Fibroblast of peridontal ligament (primary cell): Measurements from ENCODE around the gene DEFB113.
"Not testable (repeated sequence)": the region's sequence is repeated elsewhere in the genome, so short reads cannot be mapped to it uniquely, and the experiment has no call there.

ENCODE experiments used
- DNase-seq: peaks from one replicate; pipeline ENCODE4 v3.0.0-alpha.2; 2010; ENCODE audit errors: extremely low read depth

The DEFB113 gene, protein sequence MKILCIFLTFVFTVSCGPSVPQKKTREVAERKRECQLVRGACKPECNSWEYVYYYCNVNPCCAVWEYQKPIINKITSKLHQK

DNA sequence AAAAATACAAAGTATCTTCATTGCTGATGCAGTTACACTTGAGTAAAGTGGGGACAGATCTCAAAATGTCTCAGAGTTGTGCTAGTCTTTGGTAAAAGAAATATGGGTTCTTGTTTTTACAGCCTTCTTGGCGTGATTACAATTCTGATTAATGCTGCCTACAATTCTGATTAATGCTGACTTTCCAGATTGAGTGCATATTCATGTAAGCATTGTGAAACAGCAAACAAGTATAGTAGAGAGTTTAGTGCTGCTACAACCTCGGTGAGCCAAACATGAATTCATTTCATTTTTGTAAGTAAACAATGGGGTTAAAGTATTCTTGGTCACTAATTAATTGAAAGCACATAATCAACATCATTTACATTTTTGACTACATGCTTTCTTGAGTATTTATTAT is at the start of gene DEFB113:
DEFB113 (minus strand) TSS at position 21 of the 400 bp plus-strand sequence; CDS start at position 21, 0 bp downstream.
- DNase-seq: no peak

DNA sequence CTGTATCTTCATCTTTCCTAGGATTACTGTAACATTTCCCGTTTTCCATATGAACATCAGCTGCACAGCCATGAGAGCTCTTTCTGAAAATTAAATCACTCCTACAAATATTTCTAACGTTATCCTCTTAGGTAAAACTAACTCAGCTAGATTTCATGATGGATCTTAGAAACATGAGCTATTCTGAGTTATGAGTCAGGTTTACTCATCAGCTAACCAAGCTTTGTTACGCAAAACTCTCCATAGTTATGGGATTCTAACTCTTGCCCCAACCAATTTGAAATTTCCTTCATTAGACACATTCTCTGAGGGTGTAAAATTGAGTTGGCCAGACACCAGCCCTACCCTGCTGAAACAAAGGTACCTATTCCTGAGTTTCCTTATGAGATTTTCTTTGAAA is 38.4 kb upstream of the DEFB113 start:
- DNase-seq: peak; percentile 3

DNA sequence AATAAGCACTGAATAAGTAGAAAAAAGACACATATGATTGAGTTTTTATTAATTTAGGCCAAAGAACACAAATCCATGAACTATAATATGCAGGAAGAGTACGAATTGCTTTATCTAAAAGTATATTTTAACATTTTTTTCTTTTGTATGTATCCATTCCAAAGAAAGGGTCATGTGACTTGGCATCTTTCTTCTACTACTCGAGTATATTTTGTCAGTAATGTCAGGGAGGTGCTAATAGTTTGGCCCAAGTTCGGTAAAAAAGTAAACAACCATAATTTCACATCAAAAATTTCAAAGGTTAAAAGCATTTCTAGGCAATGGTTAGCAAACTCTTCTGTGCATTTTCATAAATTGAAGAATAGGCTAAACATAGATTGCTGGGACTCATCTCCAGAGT is 33.7 kb upstream of the DEFB113 start:
- DNase-seq: no peak

DNA sequence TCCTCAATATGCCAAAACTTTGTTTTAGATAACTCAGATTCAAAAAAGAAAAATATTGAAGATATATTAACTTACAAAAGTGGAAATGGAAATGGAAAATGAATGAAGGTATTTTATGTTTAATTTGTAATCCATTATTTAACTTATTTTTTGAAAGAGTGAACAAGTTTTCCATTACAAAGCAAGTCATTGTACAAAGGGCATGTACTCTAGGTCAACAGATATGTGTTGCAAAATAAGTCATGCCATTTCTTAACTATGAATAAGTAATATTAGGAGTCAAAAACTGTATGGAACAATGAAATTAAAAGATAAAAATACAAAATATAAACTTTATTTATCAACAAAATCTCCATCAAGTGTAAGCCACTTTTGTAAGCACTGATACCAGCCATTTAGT is 25.9 kb upstream of the DEFB113 start:
- DNase-seq: no peak

DNA sequence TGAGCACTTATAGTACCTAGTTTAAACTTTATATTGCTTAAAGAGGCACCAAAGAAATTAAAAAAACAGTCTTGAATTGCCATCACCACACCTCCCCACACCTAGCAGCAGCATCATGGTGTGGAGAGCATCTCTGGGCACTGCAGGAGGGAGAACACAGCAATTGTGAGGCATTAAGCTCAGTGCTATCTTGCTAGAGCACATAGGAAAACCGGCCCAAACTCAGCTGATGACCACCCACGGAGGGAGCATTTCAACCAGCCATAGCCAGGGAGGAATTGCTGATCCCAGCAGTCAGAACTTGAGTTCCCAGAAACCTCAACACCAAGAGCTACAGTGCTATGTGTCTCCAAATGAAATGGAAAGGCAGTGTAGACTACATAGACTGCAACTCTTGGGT is 19.5 kb upstream of the DEFB113 start:
- DNase-seq: no peak

DNA sequence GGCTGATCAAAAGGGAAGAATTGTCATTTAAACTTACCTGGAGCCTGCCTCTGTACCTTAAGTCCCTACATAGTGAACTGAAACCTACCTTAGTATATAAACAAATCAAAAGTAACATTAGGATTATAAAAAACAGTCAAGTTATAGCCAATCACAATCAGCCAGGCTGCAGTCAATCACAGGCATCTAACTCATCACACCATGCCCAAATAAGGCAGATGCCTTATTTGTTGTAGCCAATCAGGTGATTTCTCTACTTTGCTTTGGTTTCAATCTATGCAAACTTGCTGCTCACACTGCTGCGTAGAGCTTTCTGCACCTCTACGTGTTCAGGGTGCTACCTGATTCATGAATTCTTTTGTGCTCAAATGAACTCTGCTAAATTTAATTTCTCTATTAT is 18.3 kb upstream of the DEFB113 start:
- DNase-seq: no peak

DNA sequence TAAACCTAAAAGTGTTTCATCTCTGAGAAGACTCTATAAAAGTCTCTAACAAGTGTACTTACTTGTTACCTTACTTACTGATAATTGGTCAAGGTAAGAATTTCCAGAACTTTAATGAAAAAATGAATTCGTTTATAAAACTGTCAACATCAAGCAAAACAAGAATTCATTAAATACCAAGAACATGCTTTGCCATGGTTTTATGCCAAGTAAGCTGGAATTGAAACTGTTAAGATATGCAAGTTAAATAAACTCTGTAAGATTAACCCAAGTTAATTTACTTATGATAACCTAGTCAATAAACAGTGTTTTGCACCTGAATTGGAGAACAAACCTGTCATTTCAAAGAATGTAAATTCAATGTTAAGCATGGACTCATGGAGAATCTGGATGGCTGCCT is 17.1 kb upstream of the DEFB113 start:
- DNase-seq: no peak

DNA sequence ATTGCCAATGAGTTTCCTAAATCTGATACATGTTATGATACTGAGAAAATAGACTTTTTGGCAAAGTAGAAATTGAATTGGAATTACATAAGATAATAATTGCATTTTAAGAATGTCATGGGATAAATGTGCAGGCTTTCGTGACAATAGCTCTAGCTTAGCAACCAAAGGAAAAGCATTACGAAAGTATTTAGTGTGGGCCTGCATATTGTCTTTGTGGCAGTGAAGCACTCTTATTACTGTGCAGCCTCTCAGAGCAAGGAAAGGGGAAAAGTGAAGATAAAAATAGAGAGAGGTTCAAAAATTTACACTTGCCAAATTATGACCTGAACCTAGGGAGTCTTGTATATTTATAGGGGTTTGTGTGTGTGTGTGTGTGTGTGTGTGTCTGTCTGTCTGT is 12.6 kb upstream of the DEFB113 start:
- no peak for DNase-seq

DNA sequence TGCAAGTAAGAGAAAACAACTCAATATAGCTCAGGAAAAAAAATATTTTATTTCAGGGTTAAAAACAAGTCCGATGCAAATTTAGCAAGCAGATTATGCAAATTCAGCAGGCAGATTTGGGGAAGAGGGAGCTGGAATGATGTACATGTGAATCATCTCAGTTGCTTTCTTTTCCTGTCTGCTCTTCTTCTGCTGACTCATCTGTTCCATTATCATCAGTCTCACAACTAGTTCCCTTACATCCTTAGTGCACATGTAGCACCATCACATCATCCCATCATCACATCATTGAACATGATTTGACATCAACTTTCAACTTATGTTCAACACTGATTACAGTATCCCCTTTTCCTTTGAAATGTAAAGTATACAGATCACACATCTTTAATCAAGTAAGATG is 11.5 kb upstream of the DEFB113 start:
- no peak for DNase-seq

DNA sequence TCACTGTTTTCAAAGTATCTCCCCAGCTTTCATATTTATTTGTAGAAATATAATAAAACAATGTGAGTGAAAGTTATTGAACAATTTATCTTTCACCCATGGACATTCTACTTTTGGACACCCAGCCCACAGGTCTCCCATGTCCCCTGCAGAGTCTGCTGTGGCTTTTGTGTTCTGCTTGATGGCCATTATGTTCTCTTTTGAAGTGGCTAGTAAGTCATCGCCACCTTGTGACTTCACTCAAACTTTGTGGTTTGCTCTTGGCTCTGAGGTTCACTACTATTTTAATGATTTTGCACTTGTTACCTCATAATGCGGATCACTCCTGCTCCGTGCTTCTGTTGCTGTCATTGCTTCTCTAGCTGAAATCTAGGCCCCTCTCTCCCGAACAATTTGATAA is 10.2 kb upstream of the DEFB113 start:
- DNase-seq: no peak

DNA sequence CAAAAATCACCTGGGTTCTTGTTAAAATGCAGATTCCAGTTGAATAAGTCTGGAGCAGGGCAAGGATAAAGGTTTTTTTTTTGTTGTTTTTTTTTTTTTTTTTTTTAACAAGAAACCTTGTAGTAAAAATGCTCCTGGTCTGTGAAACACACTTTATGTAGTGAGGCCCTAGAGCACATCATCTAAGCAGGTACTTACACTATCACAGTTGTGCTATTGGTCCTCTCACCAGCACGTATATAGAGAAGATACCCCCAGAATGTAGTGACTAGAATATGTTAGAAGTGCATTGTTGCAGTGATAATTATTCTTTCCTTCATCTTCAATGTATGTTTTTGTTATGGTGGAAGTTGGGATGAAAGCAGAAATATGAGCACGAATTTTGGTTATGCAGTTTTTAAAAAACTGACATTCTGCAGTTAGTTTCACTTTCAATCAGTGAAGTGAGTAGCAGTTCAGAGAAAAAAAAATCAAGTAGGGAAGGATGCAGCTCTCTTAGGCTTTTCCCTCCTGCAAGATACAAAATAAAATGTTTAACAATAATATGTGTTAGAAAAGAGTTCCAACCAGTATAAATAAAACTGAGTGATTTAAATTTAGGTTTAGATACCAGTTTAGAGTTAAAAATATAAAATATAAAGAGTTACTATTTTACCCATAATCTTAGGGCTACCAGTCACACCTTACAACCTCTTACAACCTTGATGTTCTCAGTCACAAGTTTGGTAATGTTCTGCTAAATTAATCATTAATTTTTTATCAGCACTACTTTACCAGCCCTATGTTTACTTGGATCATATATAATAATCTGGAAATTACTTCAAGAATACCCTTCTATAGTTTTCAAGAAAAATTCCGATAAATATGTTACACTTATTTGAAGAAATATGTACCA is 9.2 kb upstream of the DEFB113 start:
- no peak for DNase-seq

DNA sequence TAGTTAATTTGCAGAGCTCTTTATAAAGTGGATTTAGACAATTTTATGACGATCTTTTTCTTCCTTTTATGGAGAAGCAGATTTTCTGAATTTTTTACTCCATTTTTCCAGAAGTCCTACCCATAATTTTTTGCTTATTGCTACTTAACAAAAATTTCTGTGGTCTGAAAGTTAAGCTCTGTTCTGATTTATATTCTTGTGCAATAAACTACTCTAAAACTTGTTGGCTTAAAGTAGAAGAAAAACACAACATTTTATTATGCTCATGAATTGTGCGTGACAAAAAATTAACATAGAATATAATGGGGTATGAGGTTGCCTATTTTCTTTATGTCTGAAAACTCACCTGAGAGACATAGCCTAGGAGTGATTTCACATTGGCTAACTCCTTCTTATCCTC is 2.6 kb downstream of the DEFB113 start:
- no peak for DNase-seq

DNA sequence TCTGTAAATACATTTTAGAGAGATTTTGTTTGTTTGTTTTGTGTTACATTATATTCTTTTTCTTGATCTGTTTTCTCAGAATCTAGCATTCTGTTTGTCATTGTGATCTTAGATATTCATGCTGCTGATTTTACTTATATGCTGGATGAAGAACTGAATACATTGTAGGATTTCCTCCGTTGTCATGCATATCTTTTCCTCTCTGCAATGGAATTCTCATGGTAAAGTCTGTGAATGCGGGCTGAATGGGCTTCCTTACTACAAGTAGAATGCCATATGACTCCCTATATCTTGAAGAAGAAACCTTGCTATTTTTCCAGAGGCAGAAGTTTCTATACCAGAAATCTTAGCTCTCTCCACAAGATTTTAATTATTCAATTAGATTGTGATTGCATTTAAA is 3.1 kb downstream of the DEFB113 start:
- DNase-seq: no peak

DNA sequence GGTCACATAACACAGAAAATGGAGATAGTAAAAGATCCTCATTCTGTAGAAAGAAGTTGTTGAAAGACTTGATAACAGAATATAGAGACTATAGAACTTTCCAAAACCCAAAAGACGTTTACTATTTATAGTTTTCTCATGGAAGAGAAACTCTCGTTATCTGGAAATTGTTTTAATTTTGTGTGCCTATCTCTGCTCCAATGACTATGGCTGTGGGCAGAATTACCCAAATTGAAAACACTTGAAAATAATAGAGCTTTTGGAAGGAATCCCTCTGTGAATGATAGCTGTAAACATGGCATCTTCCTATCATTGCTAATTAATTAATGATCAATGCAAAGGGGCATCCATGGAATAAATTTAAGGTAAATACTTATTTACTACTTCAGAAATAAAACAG is 5.4 kb downstream of the DEFB113 start, which contains the start of gene DEFB114:
DEFB114 (minus strand) TSS at position 101 of the 400 bp plus-strand sequence; CDS start at position 42, 59 bp downstream.
- DNase-seq: no peak

DNA sequence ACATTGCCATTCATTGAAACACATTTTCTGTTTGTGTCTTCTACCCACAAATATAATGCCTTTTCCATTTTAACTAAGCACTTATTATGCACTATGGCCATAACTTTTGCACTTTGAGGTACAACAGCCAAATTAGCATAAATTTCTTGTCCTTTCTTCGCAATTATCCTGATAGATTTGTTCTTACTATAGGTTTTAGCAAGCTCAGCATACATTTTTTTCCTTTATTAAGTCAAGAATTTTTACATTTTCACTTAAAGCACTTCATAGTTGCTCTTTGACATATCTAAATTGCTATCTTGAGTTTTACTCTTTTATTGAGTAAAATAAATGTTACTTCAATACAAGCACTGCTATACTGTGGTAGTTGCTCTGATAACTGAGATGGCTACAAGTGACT is 11.2 kb downstream of the DEFB113 start:
- no peak for DNase-seq

DNA sequence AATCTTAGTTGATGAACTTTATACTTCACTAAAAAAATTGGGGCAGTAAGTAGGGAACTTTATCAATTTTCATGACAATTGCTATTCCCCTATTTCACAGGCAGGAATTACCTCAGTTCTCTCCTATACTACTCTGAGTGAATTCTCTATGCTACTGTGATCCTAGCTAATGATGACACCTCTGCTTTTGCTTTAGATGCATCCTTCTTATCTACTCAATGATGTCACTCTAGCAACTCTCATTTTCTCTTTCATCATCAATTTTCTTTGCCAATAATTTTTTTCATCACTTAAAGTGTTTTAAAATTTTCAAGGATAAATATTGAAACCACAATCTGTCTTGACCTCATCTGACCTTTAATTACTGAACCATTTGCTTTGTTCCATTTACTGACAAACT is 13.6 kb downstream of the DEFB113 start:
- DNase-seq: no peak

DNA sequence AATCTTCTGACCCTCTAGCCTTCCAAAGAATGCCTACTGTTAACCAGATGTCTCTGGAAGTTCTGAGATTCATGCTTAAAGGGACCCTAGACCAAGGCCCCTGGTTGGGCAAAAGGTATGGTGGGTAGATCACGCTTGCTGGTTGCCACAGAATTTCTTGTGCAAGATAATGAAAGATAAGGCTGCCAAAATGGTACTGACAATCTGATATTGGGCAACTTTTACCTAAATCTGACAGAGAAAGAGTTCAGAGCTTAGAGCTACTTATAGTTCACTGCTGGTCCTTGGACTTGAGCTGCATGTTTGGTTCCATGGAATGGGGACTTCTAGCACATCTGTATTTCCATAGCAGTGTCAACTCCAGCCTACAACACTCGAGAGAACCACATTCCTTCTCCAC is 17.5 kb downstream of the DEFB113 start:
- DNase-seq: no peak

DNA sequence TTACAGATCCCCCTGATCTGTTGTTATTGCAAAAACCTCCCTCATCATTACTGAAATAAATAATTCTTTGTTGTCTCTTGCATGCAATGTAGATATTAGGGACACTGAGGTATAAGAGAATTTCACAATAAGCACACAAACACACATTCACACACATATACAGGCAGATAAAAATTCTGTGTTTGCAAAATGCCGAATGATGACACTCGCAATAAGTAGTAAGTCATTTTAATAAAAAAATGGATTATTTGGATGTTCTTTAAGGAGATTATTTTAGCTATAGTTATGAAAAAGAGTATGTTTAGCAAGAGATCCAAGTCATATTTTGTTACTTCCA is 19.0 kb downstream of the DEFB113 start:
- DNase-seq: no peak

DNA sequence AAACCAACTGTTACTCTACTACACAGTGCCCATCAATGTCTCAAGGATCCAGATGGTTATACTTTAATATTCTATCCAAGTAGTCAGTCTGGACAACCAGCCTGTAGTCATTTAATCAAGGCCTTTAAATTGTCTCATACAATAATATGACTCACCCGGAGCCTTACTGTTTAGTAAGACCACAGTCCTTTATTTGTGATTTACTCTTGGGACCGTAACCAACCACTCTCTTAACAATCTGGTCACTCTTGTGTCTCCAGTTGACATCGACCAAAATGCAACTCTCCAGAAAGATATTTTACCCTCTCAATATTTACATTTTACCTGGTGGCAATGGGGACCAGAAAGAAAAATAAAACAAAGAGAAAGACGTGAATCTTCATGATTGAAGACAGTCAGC is 20.4 kb downstream of the DEFB113 start:
- DNase-seq: no peak

DNA sequence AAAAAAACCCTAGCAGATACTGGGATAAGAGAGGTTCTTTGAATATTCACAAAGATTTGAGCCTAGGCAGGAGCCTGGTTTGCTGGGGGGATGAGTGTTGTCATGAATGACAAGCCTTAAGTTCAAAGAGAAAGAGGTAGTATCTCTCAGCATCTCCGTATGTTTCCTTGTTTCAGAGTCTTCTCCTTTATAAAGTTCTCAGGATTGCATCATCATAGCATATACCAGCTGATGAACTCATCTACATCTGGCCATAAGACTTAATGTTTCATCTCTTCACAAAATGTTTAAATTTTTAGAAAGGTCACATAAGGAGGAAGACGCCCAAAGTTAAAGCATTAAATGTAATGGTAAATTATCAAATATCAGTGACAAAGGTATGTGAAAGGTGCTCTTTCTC is 22.6 kb downstream of the DEFB113 start:
- no peak for DNase-seq

DNA sequence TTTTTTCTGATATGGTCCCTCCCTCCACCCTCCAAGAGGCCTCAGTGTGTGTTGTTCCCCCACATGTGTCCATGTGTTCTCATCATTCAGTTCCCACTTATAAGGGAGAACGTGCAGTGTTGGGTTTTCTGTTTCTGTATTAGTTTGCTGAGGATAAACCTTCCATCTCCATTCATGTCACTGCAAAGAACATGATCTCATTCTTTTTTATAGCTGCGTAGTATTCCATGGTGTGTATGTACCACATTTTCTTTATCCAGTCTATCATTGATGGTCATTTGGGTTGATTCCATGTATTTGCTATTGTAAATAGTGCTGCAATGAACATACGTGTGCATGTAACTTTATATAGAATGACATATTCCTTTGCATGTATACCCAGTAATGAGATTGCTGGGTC is 25.4 kb downstream of the DEFB113 start:
- not testable (repeated sequence) for DNase-seq

DNA sequence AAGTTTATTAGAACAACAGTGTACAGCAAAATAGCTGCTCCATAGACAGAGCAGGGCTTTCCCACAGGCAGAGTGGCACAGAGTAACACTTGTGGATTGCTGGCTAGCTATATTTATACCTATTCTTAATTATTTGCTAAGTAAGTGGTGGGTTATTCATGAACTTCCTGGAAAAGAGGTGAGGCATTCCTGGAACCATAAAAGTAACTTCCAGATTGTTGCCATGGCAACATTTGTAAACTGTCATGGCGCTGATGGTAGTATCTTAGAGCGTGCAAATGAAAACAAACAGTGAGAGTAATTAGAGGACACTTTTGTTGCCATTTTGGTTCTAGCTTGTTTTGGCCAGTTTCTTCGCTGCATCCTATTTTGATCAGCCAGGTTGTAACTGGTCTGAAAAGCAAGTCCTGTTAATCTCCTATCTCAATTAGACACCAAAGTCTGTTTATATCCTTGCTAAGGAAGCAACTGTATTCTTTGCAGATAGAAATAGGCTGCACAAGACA is 29.4 kb downstream of the DEFB113 start:
- DNase-seq: no peak

DNA sequence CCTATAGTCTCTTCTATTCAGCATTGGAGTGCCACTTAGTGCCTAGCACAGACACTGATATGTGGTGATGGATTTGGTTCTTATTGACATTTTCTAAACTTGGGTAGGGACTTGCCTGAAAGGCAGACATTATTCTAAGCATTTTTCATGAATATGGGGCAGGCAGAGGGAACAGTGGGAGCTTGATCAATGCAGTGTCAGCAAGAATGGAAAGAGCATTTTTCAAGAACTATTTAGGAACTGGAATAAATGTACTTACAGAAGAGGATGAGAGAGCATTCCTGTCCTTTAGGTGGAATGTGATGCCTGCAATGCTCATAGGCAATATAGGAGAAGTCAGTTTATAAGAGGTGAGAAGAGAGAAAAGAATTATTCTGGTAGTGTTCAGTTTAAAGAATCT is 31.6 kb downstream of the DEFB113 start:
- DNase-seq: no peak

DNA sequence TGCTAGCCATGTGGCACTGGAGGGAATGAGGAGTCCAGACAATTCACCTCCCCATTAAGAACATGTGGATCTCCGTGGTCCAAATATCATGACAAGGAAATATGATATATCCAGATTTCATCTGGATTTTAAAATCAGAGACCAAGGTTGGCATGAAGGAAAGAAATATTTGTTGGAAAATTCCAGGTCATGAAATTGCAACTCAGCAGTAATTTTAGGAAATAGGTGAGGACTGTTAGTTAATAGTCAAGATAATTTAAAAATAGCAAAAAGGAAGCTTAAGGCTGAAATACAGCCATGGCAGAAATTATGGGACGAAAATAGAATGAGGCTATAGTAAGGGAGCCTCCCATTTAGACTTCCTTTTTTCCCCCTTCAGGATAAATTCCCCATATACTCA is 32.4 kb downstream of the DEFB113 start:
- DNase-seq: no peak
